ENCODE measurements around the gene CSAG2.
A peak's percentile ranks its signal among the peaks of the same experiment; 100 is the strongest.
"Not testable (repeated sequence)": the region's sequence is repeated elsewhere in the genome, so short reads cannot be mapped to it uniquely, and the experiment has no call there.

CSAG2 gene

GRCh38 chrX:152709173-152709572, at the start of gene CSAG2:
TSS of gene CSAG2 (minus strand) at chrX:152709273. CDS start at chrX:152709112, 161 bp downstream.
- DNase-seq: not testable (repeated sequence)

GRCh38 chrX:152754871-152755270, 45.8 kb upstream of the CSAG2 start:
- DNase-seq: not testable (repeated sequence)

- not testable (repeated sequence) for DNase-seq
These were observed 44.9 kb upstream of the CSAG2 start, which contains the start of gene MAGEA2 for GRCh38 chrX:152753686-152754650. TSS of gene MAGEA2 (minus strand) at chrX:152753842. CDS start at chrX:152751363, 2,479 bp downstream.

- no peak for DNase-seq
These were observed 29.5 kb upstream of the CSAG2 start for GRCh38 chrX:152738560-152738959.

- DNase-seq: not testable (repeated sequence)
These were observed 27.5 kb upstream of the CSAG2 start for GRCh38 chrX:152736528-152736927.

- no peak for DNase-seq
These were observed 26.9 kb upstream of the CSAG2 start for GRCh38 chrX:152735860-152736511.

- DNase-seq: no peak
These were observed 26.0 kb upstream of the CSAG2 start for GRCh38 chrX:152735101-152735500.

- not testable (repeated sequence) for DNase-seq
These were observed 25.2 kb upstream of the CSAG2 start for GRCh38 chrX:152734143-152734858.

- DNase-seq: peak; percentile 95
These were observed 24.3 kb upstream of the CSAG2 start, which contains the start of the genes CSAG1 and MAGEA12 for GRCh38 chrX:152733261-152733975. TSS of gene CSAG1 (minus strand) at chrX:152733721. CDS start at chrX:152732460, 1,261 bp downstream. TSS of gene MAGEA12 (plus strand) at chrX:152733757. CDS start at chrX:152736162, 2,405 bp downstream.

GRCh38 chrX:152725409-152725808, 16.3 kb upstream of the CSAG2 start:
- DNase-seq: no peak

GRCh38 chrX:152713815-152714787, 5.0 kb upstream of the CSAG2 start, which contains the start of gene MAGEA2B:
TSS of gene MAGEA2B (plus strand) at chrX:152714628. CDS start at chrX:152717107, 2,479 bp downstream.
- DNase-seq: not testable (repeated sequence)

GRCh38 chrX:152713195-152713594, 4.1 kb upstream of the CSAG2 start:
- DNase-seq: not testable (repeated sequence)

GRCh38 chrX:152706500-152706899, 2.6 kb downstream of the CSAG2 start:
- not testable (repeated sequence) for DNase-seq

GRCh38 chrX:152700390-152700789, 8.7 kb downstream of the CSAG2 start:
- not testable (repeated sequence) for DNase-seq

GRCh38 chrX:152697952-152698931, 10.8 kb downstream of the CSAG2 start, which contains the start of gene MAGEA3:
TSS of gene MAGEA3 (plus strand) at chrX:152698794. CDS start at chrX:152700833, 2,039 bp downstream.
- DNase-seq: not testable (repeated sequence)

GRCh38 chrX:152681012-152681411, 28.1 kb downstream of the CSAG2 start:
- DNase-seq: not testable (repeated sequence)

GRCh38 chrX:152674652-152675051, 34.4 kb downstream of the CSAG2 start:
- not testable (repeated sequence) for DNase-seq

- no peak for DNase-seq
These were observed 34.9 kb downstream of the CSAG2 start for GRCh38 chrX:152674135-152674534.

- no peak for DNase-seq
These were observed 46.0 kb downstream of the CSAG2 start for GRCh38 chrX:152663086-152663485.
